Stimulated activated CD4-positive, alpha-beta T cell treated with anti-CD3 and anti-CD28 coated beads, Interleukin-1b, Interleukin-23, amount 100 ng/mL, for 4 hours (primary cell): Measurements from ENCODE around the gene DCHS2.

Experiments used
- DNase-seq, 2 donors: peaks; one replicate each; pipeline ENCODE4 v3.0.0-alpha.2; 2020; ENCODE audit warnings: low read depth in 2 of 2

DCHS2 gene

DNA sequence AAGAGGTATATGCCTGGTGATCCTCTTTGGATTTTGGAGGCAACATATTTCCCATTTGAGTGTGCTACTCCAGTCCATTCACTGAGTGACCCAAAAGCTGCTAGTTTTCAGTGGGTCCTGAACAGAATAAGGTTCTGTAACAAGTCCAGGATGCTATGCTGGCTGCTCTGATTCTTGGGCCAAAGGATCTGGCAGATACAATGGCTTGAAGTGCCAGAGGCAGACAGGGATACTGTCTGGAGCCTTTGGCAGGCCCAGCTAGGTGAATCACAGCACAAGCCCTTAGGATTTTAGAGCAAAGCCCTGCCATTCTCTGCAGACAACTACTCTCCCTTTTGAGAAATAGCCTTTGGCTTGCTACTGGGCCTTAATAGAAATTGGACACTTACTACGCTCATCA, 40.6 kb downstream of the DCHS2 start:
- no peak for DNase-seq

DNA sequence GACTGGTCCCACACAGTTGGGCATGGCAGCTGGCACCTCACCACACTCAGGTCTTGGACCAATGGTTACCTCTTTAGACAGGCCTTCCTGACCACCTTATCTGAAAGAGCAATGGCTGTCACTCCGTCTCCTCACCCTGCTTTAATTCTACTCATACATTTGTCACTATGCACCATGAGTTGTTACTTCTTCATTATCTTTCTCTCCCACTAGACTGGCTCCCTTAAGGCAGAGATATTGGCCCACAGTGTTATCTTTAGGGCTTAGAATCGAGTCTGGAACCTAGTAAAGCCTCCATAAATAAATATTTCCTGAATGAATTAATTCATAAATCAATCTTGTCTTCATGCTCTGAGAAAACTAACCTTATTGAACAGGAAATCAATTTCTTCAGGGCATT, 46.6 kb downstream of the DCHS2 start:
- no peak for DNase-seq

DNA sequence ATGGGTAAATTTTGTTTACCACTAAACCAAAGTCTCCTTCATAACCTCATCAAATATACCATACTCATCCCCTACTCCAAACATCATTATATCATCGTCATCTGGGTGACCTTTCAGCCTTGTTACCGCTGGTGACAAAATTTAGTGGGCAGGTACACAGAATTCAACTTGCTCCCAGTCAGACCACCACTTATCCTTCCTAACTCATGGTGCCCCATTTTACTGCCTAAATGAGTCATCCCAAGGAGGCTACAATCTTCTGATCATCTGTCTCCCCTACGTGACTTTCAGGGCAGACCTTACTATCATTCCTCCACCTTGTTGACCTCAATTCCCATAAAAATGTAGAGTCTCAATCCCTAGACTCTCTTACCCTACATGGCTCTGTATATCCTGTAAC, 49.6 kb downstream of the DCHS2 start:
- no peak for DNase-seq

DNA sequence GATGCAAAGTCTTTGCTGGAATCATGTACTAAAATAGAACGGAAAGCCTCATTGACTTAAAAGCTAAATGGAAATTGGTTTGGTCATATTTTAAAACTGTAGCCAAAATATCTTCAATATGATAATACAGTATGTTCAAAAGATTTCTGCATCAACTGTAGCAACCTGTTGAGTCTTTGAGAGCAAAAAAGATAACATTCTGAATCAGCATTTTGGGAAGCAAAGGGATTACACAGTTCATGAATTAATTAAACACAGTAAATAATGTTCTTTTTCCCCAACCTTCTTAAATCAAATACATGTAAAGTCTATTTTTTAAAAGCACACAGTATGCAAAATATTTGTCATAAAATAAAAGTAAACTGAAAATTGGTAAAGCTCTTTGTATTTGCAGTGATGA, 50.5 kb downstream of the DCHS2 start:
- no peak for DNase-seq

DNA sequence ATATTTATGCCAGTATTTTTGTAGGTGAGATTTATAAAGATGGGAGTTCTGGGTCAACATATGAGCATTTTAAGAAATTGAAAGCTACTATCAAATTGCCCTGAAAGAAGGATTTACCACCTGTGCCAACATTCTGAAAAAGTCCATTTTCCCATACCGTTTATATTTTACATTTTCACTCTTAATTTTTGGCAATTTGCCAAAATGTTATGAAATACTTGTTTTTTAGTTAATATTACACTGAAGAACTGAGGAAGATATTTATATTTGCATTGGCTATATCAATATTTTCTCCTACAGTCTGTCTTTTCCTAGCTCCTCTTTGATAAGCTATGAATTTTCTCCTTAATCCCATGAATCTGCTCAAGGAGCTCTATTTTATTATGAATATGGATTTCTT, 52.4 kb downstream of the DCHS2 start:
- no peak for DNase-seq

DNA sequence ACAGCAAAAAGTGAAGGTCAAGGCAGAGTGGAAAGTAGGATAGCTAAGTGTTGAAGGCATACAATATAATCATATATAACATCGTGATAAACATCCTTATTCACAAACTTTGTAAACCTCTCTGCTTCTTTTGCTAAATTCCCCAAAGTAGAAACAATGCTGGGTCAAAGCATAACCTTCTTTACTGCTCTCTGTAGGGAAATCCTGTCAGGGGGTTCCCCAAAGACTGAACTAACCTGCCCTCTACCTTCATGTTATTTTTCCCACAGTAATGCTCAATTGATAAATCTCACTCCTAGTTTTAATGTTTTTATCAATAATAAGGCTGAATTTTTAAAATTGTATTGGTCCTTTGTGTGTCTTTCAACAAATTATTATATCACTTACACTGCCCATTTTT, 55.7 kb downstream of the DCHS2 start:
- no peak for DNase-seq

DNA sequence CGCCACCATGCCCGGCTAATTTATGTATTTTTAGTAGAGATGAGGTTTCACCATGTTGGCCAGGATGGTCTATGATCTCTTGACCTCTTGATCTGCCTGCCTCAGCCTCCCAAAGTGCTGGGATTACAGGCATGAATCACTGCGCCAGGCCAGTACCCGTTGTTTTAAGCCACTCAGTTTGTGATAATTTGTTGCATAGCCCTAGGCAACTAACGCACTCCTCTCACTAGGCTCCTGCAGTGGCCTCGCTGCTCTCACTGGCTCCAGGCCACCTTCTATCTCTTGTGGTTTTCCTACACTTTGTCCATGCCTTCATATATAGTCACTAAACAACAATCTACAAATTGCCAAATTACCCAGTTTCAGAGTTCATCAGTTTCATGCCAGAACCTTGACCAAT, 58.1 kb downstream of the DCHS2 start:
- no peak for DNase-seq

DNA sequence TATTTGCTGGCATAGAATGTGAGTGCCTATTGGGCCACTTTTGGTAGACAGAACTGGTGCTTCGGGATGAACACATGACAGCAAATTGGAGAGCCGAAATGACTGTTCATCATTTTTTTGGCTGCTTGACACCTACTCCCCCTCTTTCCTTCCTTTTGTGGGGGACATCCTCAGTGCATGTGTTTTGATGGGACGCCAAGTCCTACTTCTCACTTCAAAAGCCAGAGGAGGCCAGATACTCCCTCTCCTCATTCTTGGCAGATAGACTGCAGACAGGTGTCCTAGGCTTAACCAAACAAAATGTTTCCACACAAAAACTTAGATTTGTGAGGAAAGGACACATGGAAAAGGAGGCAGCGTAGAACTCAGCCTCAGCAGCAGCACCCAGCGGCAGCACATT, 62.4 kb downstream of the DCHS2 start:
- DNase-seq = no peak

DNA sequence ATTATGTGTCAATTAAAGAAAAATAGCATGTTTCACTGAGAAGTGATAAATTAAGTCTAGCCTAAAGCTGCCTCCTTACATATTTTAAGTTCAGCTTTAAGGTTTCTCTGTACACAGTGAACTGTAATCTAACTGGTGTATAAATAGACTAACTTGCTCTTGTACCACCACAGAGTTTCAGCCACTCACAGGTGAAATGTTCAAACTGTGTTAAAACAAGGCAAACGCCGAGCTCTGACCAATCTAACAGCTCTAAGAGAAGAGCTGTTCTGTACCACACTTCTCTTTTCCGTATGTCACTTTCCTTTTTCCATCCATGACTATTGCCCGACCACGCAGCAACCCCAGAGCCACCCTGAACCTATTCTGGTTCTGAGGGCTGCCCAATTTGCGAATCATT, 64.5 kb downstream of the DCHS2 start:
- DNase-seq = no peak

DNA sequence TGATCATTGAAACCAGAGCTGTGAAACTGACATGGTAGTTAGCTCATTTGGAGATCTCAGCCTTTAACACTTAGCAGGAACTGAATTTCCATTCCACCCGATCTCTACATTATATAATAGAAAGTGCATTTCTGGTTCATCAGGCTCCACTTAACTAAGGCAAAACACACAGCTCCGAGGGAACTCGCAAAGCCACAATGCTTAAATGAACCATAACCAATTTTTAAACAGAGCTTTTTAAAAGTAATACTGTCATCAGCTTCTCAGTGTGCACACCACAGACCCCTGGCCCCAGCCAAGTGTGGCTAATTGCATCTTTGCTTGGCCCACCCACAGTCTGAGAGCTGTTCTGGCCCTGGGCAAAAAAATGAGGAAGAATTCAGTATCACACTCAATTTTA, 66.1 kb downstream of the DCHS2 start:
- DNase-seq = no peak

DNA sequence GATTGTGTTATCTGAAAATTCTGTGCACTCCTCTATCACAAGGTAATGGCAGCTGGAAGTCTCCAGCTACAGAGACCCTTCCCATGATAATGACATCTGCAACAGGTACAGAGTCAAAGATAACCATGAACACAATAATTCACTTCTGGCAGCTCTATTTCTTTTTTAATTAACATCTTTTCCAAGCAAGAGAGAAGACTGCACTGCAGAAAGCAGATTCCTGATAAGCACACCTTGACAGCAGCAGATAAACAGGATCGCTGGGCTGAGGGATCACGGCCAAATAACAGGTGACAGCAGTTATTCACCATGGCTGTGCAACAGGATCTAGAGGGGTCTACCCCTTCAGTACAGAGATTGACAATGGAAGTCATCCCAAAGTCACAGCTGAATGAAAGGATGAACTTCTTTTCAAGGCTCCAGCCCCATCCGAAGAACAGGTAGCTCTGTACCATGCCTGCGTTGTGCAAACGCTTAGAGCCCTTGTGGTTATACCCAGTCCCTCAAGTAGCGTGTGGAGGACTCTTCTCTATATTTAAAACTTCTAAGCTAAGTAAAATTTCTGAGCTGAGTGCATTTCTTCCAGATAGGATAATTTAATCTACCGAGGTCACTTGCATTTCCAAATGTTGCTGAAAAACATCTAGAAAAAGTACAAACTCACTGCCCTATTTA, 66.7 kb downstream of the DCHS2 start:
- no peak for DNase-seq

DNA sequence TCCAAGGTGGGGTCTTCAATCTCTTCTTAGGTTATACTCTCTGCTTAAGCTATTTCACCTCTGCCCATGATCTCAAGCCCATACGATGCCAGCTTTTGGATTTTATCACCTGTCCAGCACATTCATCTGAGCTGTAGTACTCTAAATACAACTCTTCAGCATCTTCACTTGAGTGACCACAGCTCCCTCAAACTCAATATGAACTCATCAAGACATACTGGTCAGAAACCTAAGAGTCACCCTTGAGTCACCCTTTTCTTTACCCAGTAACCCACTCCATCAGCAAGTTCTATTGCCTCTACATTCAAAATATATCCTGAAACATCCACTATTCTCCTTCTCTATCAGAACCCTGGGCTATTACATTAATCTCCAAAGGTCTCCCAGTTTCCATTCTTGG, 69.4 kb downstream of the DCHS2 start:
- DNase-seq = no peak

DNA sequence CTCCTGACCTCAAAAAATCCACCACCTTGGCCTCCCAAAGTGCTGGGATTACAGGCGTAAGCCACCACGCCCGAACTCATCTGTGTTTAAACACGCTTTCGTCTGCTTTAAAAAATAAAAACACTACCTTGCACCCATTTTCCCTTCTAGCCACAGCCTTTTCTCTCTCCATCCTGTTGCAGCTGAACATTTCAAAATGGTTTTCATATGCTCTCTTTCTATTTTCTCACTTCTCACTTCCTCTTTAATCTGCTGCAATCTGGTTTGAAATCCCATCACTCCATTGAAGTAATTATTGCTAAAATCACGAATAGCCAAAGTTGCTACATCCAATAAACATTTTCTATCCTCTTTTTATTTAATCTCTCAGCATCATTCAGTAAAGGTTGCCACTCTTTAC, 70.0 kb downstream of the DCHS2 start:
- no peak for DNase-seq

DNA sequence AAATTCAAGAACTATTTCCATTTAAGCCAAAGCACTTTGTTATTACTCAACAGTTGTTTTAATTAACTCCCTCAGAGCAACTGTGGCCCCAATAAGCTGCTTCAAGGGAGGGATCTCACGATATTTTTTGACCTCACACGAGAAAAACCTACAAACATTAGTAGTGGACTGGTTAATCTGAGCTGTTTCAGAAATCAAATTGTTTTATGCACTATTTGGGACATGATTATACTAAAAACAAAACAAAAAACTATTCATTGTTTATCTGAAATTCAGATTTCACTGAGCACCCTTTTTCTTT, 74.3 kb downstream of the DCHS2 start:
- no peak for DNase-seq

DNA sequence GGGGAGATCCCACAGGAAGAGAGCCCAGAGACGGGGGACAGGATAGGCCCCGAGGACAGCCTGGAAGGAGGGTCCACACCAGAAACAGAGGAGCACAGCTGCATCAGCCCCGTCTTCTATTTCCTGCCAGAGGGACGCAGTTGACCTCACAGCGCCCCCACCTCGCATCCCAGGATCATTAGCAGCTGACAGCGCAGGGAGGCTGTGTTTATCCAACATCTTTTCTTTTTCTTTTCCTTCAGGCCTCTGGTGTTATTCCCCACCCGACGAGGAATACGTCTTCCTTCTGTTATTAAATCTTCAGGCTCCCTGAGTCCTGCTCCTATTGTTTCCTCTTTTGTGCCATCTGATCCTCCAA, 75.4 kb downstream of the DCHS2 start:
- DNase-seq = no peak

DNA sequence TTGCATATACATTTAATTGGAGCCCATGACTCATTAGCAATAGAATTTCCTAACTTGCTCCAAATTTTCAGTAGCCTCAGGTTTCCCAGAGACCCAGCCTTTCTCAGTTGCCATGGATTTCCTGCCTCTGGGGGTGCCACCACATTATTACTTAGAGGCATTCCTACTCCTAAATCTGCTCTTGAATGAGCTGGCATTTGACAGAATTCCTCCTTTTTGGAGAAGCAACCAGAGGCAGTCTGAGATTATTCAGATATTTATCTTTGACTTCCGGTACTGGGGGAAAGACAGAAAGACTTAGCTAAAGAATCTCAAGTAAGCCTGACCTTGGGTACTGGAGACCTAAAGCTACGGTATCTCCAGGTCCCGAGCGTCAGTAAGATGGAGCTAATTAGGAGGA, 76.3 kb downstream of the DCHS2 start:
- DNase-seq = no peak

DNA sequence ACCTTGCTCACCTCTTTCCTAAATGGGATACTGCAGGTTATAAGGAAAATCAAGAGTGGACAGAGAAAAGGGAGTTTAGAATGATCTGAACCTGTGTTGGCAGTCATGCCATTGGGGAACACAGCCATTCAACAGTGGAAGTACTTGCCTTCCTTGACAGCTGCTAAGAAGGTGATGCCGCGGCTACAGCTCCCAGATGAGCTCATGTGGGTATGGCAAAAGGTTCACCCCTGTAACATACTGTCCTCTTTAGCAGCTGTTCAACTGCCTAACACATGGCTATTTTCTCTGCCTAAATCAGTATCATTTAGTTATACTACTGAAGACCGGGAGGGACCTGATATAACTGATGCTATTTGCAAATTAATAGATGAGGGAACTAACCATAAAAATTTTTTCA, 76.8 kb downstream of the DCHS2 start:
- DNase-seq = no peak

DNA sequence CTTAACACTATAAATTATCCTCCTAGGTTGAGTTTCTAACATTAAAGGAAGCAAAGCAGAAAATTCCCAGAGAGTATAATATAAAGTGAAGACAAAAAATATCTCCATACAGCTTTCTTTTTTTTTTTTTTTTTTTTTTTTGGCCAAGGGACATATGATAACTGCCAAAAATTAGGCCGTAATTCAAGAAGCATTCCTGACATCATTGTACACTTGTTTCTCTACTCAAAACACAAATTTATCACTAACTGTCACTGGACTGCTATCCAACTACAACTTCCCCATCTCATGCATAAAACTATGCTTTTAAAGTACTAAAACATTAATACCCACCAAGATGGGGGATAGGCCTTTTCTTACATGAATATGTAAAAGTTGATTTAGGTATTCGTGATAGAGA, 77.2 kb downstream of the DCHS2 start:
- no peak for DNase-seq

DNA sequence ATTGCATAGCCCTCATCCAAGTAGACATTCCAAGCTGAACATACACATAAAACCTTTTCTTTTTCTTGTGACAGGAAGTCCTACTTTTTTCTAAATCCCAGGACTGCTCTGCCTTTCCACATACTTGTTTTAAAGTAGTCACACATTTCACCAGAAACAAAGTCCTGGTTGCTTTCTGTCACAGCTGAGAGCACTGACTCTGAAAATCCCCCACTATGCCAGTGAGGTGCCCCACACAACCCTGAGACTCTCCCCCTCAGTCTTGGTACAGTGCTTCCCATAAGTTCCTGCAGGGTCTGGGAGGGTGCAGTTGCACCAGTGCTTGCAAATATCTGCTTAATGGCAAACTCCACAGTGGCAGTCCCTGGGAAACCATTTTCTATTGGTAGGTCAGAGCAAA, 84.2 kb downstream of the DCHS2 start:
- no peak for DNase-seq

DNA sequence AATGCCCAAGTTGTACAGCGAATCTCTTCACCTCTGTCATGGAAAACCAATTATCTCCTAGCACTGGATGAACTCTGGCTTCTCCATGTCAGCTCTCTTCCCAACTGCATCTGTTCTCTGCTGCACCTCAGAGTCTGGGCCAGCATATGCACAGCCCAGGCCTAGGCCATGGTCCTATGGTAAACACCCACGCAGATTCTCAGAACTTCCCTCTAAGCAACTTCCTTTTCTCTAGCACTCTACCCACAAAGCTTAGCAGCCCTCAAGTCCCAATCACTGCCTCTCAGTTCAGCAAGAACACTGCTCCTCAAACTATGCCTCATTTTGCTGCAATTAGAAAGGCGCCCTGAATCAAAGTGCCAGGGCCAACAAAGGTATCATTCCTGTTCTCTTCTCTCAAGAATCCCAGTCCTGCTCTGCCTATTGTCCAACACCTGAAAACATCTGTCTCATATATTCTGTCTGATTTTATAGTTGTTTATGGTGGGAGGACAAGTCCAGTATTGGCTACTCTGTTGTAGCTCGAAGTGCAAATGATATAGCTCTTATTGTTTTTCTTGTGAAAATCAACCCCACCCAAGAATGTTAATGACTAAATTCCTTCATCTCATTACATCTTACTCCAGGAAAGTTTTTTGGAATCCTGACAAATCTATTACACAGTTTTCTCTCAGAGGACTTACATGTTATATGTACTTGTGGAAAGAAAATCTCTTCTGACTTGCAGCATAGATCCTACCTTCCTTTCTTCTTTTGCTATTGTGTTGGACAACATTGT, 85.4 kb downstream of the DCHS2 start:
- DNase-seq = no peak

DNA sequence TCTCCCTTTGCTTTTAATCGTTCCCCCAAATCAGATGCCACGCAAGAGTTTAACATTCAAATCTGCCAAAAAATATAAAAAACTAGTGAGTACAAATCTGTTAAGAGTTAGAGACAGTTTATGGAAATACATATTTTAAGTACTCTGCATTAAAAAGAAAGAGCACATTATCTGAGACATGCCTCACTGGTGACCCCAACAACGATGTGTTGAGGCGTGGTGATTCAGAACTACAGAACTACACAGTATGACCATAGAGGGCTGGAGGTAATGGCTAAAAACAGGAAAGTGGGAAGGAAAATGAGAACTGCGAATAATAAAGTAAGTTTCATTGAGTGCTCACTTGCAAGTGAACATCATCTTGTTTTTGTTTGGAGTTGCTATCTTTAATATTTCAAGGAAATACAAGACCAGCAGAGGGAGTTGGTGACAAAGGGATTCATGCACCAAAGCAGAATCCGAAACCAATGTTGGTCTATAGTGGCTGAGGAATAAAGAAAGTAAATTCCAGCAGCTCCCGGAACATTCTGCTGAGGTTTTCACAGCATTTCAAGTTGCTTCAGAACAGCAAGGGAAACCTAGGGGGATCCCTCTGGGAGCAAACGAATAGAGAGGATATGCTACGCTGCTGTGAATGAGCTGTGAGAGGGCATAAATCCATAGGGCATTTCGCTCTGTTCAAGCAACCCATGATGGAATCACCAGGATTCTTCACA, 92.2 kb downstream of the DCHS2 start:
- DNase-seq = no peak

DNA sequence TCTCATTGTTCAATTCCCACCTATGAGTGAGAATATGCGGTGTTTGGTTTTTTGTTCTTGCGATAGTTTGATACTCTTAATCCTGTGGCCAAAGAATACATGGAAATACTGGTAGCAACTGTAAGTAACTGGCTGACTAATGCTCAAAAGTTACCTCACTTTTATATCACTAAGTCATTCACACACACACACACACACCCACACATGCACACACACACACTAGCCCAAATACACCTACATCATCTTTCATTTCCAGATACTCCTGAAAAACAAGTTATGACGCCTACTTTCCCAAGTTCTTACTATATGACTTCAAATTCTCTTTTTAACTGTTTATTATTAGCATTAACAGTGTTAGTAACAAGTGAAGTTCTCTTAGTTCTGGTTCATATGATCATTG, 101.3 kb downstream of the DCHS2 start:
- no peak for DNase-seq

DNA sequence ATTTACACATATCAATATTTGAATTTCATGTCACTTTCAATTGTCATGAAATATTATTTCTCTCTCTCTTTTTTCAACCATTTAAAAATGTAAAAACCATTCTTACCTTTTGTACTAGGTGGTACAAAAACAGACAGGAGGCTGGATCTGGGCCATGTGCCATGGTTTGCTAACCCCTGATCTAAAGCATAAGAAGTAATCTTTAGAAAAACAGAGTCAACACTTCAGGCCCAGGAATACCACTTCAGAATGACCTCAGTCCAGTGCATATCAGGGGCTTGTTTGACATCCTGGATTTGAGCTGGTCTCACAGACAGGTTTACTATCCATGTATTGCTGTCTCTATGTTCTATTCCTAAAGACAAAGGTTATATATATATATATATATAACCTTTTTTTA, 102.5 kb downstream of the DCHS2 start:
- DNase-seq = no peak
